ENCODE data around the gene HOXD10. TPM values are rescaled to one million over a fixed set of nuclear protein-coding genes. Genes with fewer than 3 reads are reported as not detected.

Gene HOXD10
- total and polyA plus RNA-seq, 7 donors, result 0.03 to 0.04 TPM; not detected in 5

DNA sequence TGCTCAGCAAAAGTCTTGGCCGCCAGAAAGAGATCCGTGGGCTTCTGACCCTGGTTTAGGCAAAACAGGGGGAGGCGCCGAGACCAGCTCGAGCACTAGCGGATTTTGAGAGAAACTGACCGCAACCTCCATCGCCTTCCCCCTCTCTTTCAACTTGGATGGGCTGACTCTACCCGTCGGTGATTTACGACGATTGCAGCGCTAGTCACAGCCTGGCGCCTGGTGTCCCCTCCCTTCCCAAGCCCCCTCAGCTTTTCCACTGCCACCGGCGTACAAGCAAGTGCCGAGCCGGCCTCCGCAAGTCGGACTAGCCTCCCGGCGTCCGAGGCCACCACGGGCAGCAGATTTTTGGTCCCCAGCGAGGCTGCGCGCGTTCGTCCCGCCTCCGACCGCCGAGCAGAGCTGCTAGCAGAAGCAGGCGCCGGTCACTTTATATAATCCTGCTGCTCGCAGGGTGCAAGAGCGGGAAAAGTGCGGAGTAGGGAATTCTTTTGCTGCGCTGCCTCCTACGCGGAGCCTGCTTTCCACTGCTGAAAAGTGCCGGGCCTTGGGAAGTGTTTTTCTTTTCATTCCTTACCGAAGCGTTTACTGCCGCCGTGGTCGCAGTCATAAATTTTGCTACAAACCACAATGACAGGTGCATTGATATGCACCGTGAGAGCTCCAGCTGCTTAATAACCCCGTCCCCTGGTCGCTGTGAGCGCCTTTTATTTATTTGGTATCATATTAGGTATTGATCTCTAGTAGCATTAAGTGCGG, 48.2 kb downstream of the HOXD10 start:
- intact Hi-C loops (cut with DNase I), result no loop called here
- H3K4me1 ChIP-seq, result no peaks in the 10 kb centered on the region
- no peak overlapping the region for H3K27ac ChIP-seq
- TF ChIP-seq, protein P1, sequence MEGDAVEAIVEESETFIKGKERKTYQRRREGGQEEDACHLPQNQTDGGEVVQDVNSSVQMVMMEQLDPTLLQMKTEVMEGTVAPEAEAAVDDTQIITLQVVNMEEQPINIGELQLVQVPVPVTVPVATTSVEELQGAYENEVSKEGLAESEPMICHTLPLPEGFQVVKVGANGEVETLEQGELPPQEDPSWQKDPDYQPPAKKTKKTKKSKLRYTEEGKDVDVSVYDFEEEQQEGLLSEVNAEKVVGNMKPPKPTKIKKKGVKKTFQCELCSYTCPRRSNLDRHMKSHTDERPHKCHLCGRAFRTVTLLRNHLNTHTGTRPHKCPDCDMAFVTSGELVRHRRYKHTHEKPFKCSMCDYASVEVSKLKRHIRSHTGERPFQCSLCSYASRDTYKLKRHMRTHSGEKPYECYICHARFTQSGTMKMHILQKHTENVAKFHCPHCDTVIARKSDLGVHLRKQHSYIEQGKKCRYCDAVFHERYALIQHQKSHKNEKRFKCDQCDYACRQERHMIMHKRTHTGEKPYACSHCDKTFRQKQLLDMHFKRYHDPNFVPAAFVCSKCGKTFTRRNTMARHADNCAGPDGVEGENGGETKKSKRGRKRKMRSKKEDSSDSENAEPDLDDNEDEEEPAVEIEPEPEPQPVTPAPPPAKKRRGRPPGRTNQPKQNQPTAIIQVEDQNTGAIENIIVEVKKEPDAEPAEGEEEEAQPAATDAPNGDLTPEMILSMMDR (IDR thresholded peaks at IDR 0.05), result no peak
- no peak for DNase-seq
- no peaks in the 10 kb centered on the region for H3K36me3 ChIP-seq (ENCODE audit: insufficient read depth in 1 of 2, low read depth in 1 of 2)
- ATAC-seq, result no peak
- WGBS, 3 donors, result 47 to 50% (median 48%) methylated on average over 52 of the region's 52 CpGs
- H3K9me3 ChIP-seq, result no peaks in the 10 kb centered on the region
- no peak overlapping the region for H3K4me3 ChIP-seq
- peaks cover 0 to 7% (median 2%) of the 10 kb centered on the region in 3 donors for H3K27me3 ChIP-seq (ENCODE audit: insufficient read depth in 3 of 3, low read length in 2 of 3)

DNA sequence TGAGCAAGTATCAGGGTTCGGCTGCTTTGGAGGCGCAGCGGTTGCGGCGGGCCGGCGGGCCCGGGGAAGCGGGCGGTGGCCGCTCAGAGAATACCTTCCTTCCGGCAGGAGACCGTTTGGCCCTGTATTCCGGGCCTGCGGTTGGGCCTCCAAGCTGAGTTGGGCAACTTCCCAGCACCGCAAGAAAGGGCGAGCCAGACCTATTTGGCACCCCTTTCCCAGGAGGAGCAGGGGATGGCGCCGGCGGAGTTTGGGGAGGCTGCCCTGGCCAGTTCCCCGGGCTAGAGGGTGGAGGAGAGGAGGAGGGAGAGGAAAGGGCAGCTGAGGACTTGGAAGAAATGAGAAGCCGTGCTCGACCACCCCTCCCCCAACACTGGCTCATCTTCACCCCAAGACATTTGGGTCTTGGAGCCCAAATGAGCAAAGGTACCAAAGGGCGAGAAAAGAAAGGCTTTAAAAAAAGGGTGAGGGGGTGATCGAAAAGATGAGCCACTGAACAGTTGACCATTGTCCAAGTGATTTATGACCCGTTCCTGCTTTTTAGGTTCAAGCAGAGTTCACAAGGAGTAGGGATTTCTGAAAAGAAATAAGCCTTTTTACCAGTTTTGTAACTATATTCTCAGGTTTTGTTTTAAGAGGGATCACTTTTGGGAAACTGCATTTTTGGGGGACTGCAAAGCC, 48.9 kb downstream of the HOXD10 start:
- WGBS, 3 donors, result 57 to 61% (median 61%) methylated on average over 26 of the region's 26 CpGs
- H3K9me3 ChIP-seq, result no peaks in the 10 kb centered on the region
- intact Hi-C loops (cut with DNase I), result no loop called here
- DNase-seq (no peak), ATAC-seq (no peak)
- H3K27me3 ChIP-seq (ENCODE audit: insufficient read depth in 3 of 3, low read length in 2 of 3), result peaks cover 0 to 7% (median 2%) of the 10 kb centered on the region in 3 donors
- TF ChIP-seq, protein P1 (IDR thresholded peaks at IDR 0.05), result no peak
- H3K27ac ChIP-seq, result no peak overlapping the region
- no peaks in the 10 kb centered on the region for H3K36me3 ChIP-seq (ENCODE audit: insufficient read depth in 1 of 2, low read depth in 1 of 2)
- no peaks in the 10 kb centered on the region for H3K4me1 ChIP-seq
- H3K4me3 ChIP-seq, result no peak overlapping the region

DNA sequence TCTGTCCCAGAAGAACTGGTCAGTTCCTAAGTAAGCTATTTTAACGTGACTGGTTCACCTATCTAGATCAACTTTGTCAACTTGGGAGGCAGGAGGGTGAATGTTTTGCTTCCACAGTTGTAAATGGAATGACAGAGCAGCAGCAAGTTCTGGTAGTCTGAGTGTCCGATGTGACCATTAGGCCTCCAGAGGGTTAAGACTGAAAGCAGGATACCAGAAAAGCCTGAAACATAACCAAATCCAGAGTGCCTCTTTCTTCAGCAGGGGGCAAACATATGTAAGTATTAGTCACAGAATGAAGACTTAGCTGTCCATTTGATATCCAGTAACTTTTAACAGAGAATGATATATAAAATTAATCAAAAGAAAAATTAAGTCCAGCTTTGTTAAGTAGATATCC, 49.7 kb downstream of the HOXD10 start:
- no peak overlapping the region for H3K4me3 ChIP-seq
- no peaks in the 10 kb centered on the region for H3K9me3 ChIP-seq
- TF ChIP-seq, protein P1 (IDR thresholded peaks at IDR 0.05), result no peak
- no peaks in the 10 kb centered on the region for H3K36me3 ChIP-seq (ENCODE audit: insufficient read depth in 1 of 2, low read depth in 1 of 2)
- H3K27ac ChIP-seq, result no peak overlapping the region
- H3K27me3 ChIP-seq (ENCODE audit: insufficient read depth in 3 of 3, low read length in 2 of 3), result peaks cover 0 to 7% (median 2%) of the 10 kb centered on the region in 3 donors
- no peaks in the 10 kb centered on the region for H3K4me1 ChIP-seq
- 76 to 82% (median 79%) methylated on average over 2 of the region's 2 CpGs for WGBS, 3 donors
- DNase-seq, result no peak
- ATAC-seq, result no peak
- intact Hi-C loops (cut with DNase I), result no loop called here

DNA sequence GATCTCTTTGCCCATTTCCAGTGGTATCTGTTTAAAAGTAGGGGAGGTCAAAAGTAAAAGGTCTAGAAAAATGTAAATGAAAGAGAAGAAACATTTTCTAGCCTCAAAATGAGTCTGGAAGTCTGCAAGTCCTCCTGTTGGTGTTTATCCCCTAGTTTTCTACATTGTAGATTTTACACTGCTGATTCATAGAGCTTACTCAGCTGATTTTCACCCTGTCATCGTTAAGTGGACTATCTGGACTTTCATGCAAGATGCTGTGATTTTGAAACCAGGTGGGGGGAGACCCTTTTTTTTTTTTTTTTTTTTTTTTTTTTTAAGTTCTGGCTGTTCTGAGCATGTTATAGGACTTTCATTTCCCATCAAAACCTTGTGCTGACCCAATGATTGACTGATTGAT, 50.8 kb downstream of the HOXD10 start:
- 71 to 87% (median 85%) methylated on average over 1 of the region's 1 CpG for WGBS, 3 donors
- H3K36me3 ChIP-seq (ENCODE audit: insufficient read depth in 1 of 2, low read depth in 1 of 2), result no peaks in the 10 kb centered on the region
- TF ChIP-seq, protein P1 (IDR thresholded peaks at IDR 0.05), result no peak
- no peak overlapping the region for H3K27ac ChIP-seq
- H3K27me3 ChIP-seq (ENCODE audit: insufficient read depth in 3 of 3, low read length in 2 of 3), result peaks cover 0 to 7% (median 2%) of the 10 kb centered on the region in 3 donors
- H3K4me1 ChIP-seq, result no peaks in the 10 kb centered on the region
- intact Hi-C loops (cut with DNase I), result no loop called here
- H3K4me3 ChIP-seq, result no peak overlapping the region
- no peak for DNase-seq
- no peak for ATAC-seq
- H3K9me3 ChIP-seq, result no peaks in the 10 kb centered on the region

Measured in psoas muscle (tissue), 8 donors.